ENCODE data around the gene LENG1. TPM values are rescaled to one million over a fixed set of nuclear protein-coding genes. Genes with fewer than 3 reads are reported as not detected.

The LENG1 gene
- total and polyA plus RNA-seq, 2 experiments from 2014 or later: 4.7 to 17.2 TPM

DNA sequence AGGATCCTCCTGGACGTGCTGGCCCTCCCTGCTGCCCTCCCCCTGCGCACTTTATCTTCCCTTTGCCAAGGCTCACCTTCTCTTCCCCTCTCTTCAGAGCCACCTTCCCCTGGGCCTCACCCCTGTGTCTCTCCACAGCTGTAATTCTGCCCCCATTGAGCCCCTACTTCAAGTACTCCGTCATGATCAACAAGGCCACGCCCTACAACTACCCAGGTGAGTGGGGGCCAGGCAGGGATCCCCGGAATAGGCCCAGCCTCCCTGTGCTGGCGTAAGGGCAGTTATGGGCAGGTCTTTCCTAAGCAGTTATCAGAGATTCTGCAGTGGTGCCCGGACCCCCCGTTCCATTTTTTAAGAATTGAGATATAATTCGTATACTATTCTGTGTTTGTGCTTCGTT is 53.7 kb downstream of the LENG1 start:
- Histone ChIP-seq H3K27ac (ENCODE audit: low read depth) (no peak overlapping the region), H4K20me1 (replicated peaks; ENCODE audit: insufficient read depth) (peaks cover 16% of the 10 kb centered on the region), H3K79me2 (replicated peaks; ENCODE audit: insufficient read depth) (peaks cover 22% of the 10 kb centered on the region), H3K4me1 (ENCODE audit: insufficient read depth) (peaks cover 5% of the 10 kb centered on the region; the same call in 1 of the 2 replicates), H3K27me3 (ENCODE audit: insufficient read depth) (no peaks in the 10 kb centered on the region), H3K36me3 (ENCODE audit: insufficient read depth) (peaks cover 10% of the 10 kb centered on the region), H3K4me3 (no peak overlapping the region), H3F3A (replicated peaks; ENCODE audit: low read depth) (0 out of 2 replicates have a peak, but pooled peaks cover 3% of the 10 kb centered on the region), H3K9me2 (ENCODE audit: insufficient read depth) (no peaks in the 10 kb centered on the region), H3K4me2 (no peak overlapping the region), H2AFZ (no peak overlapping the region)
- DNase-seq (ENCODE audit: low spot score) (no peak), ATAC-seq (no peak)
- no peak for TF ChIP-seq EZH2 (IDR thresholded peaks at IDR 0.05; ENCODE audit: low read depth, unreplicated experiment)
- TF ChIP-seq, protein P1, sequence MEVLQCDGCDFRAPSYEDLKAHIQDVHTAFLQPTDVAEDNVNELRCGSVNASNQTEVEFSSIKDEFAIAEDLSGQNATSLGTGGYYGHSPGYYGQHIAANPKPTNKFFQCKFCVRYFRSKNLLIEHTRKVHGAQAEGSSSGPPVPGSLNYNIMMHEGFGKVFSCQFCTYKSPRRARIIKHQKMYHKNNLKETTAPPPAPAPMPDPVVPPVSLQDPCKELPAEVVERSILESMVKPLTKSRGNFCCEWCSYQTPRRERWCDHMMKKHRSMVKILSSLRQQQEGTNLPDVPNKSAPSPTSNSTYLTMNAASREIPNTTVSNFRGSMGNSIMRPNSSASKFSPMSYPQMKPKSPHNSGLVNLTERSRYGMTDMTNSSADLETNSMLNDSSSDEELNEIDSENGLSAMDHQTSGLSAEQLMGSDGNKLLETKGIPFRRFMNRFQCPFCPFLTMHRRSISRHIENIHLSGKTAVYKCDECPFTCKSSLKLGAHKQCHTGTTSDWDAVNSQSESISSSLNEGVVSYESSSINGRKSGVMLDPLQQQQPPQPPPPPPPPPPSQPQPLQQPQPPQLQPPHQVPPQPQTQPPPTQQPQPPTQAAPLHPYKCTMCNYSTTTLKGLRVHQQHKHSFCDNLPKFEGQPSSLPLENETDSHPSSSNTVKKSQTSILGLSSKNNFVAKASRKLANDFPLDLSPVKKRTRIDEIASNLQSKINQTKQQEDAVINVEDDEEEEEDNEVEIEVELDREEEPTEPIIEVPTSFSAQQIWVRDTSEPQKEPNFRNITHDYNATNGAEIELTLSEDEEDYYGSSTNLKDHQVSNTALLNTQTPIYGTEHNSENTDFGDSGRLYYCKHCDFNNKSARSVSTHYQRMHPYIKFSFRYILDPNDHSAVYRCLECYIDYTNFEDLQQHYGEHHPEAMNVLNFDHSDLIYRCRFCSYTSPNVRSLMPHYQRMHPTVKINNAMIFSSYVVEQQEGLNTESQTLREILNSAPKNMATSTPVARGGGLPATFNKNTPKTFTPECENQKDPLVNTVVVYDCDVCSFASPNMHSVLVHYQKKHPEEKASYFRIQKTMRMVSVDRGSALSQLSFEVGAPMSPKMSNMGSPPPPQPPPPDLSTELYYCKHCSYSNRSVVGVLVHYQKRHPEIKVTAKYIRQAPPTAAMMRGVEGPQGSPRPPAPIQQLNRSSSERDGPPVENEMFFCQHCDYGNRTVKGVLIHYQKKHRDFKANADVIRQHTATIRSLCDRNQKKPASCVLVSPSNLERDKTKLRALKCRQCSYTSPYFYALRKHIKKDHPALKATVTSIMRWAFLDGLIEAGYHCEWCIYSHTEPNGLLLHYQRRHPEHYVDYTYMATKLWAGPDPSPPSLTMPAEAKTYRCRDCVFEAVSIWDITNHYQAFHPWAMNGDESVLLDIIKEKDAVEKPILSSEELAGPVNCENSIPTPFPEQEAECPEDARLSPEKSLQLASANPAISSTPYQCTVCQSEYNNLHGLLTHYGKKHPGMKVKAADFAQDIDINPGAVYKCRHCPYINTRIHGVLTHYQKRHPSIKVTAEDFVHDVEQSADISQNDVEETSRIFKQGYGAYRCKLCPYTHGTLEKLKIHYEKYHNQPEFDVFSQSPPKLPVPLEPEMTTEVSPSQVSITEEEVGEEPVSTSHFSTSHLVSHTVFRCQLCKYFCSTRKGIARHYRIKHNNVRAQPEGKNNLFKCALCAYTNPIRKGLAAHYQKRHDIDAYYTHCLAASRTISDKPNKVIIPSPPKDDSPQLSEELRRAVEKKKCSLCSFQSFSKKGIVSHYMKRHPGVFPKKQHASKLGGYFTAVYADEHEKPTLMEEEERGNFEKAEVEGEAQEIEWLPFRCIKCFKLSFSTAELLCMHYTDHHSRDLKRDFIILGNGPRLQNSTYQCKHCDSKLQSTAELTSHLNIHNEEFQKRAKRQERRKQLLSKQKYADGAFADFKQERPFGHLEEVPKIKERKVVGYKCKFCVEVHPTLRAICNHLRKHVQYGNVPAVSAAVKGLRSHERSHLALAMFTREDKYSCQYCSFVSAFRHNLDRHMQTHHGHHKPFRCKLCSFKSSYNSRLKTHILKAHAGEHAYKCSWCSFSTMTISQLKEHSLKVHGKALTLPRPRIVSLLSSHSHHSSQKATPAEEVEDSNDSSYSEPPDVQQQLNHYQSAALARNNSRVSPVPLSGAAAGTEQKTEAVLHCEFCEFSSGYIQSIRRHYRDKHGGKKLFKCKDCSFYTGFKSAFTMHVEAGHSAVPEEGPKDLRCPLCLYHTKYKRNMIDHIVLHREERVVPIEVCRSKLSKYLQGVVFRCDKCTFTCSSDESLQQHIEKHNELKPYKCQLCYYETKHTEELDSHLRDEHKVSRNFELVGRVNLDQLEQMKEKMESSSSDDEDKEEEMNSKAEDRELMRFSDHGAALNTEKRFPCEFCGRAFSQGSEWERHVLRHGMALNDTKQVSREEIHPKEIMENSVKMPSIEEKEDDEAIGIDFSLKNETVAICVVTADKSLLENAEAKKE (CRISPR knock-in tag; IDR thresholded peaks at IDR 0.05): no peak
- TF ChIP-seq POLR2AphosphoS5 (IDR thresholded peaks at IDR 0.05; ENCODE audit: low read depth): no peak
- no peak for TF ChIP-seq CREB1 (CRISPR knock-in tag; IDR thresholded peaks at IDR 0.05; ENCODE audit: low read depth)
- TF ChIP-seq STAT1 (IDR thresholded peaks at IDR 0.05; ENCODE audit: unreplicated experiment): no peak
- TF ChIP-seq EZH2phosphoT487 (IDR thresholded peaks at IDR 0.05; ENCODE audit: unreplicated experiment): no peak
- TF ChIP-seq ZNF331 (CRISPR knock-in tag; IDR thresholded peaks at IDR 0.05; ENCODE audit: low read depth): no peak
- TF ChIP-seq ZNF114 (CRISPR knock-in tag; IDR thresholded peaks at IDR 0.05): no peak
- TF ChIP-seq JUNB (IDR thresholded peaks at IDR 0.05; ENCODE audit: unreplicated experiment): no peak
- no peak overlapping the region for H3K27ac Mint-ChIP-seq
- peaks cover 7% of the 10 kb centered on the region for H3K4me1 Mint-ChIP-seq
- no peak overlapping the region for H3K4me3 Mint-ChIP-seq
- peaks cover 22% of the 10 kb centered on the region for H3K27me3 Mint-ChIP-seq (ENCODE audit: insufficient read depth, low read depth, poor library complexity)
- H3K9me3 Mint-ChIP-seq: no peaks in the 10 kb centered on the region; the same call in 1 of the 3 replicates
- peaks cover 48% of the 10 kb centered on the region for H3K36me3 Mint-ChIP-seq (ENCODE audit: low read depth)

Other genes starting within 250 kb of the LENG1 start
- 3.1 and 3.9 TPM in 2 replicates for gene CACNG8, start 196.8 kb downstream of the LENG1 start, total RNA-seq (2014; rRNA removed; shearing (Covaris generic))
- gene CACNG8, start 196.8 kb downstream of the LENG1 start, polyA plus RNA-seq (2016; fragmentation: Nextera tagmentation; extraction: Ambion mirVana): 2.2 TPM in 2 replicates
- gene CACNG6, start 168.1 kb downstream of the LENG1 start, total RNA-seq (2014; rRNA removed; shearing (Covaris generic)): 0.23 and 0.38 TPM in 2 replicates
- gene CACNG6, start 168.1 kb downstream of the LENG1 start, polyA plus RNA-seq (2016; fragmentation: Nextera tagmentation; extraction: Ambion mirVana): 1.5 and 1.8 TPM in 2 replicates
- not detected in 2 replicates for gene VSTM1, start 95.8 kb downstream of the LENG1 start, total RNA-seq (2014; rRNA removed; shearing (Covaris generic))
- not detected in 2 replicates for gene VSTM1, start 95.8 kb downstream of the LENG1 start, polyA plus RNA-seq (2016; fragmentation: Nextera tagmentation; extraction: Ambion mirVana)
- not detected in 2 replicates for gene TARM1, start 78.4 kb downstream of the LENG1 start, total RNA-seq (2014; rRNA removed; shearing (Covaris generic))
- not detected in 2 replicates for gene TARM1, start 78.4 kb downstream of the LENG1 start, polyA plus RNA-seq (2016; fragmentation: Nextera tagmentation; extraction: Ambion mirVana)
- gene OSCAR, start 58.9 kb downstream of the LENG1 start, total RNA-seq (2014; rRNA removed; shearing (Covaris generic)): 0.31 TPM in 1 of 2 replicates, not detected in the other
- gene OSCAR, start 58.9 kb downstream of the LENG1 start, polyA plus RNA-seq (2016; fragmentation: Nextera tagmentation; extraction: Ambion mirVana): 1.6 and 2.6 TPM in 2 replicates
- 27.6 and 28.4 TPM in 2 replicates for gene NDUFA3, start 56.9 kb downstream of the LENG1 start, total RNA-seq (2014; rRNA removed; shearing (Covaris generic))
- 691 and 851 TPM in 2 replicates for gene NDUFA3, start 56.9 kb downstream of the LENG1 start, polyA plus RNA-seq (2016; fragmentation: Nextera tagmentation; extraction: Ambion mirVana)
- gene TFPT, start 44.1 kb downstream of the LENG1 start, total RNA-seq (2014; rRNA removed; shearing (Covaris generic)): 12.0 and 16.2 TPM in 2 replicates
- 18.3 and 18.9 TPM in 2 replicates for gene TFPT, start 44.1 kb downstream of the LENG1 start, polyA plus RNA-seq (2016; fragmentation: Nextera tagmentation; extraction: Ambion mirVana)
- gene PRPF31, start 44.0 kb downstream of the LENG1 start, total RNA-seq (2014; rRNA removed; shearing (Covaris generic)): 79.3 and 83.3 TPM in 2 replicates
- 86.3 and 94.2 TPM in 2 replicates for gene PRPF31, start 44.0 kb downstream of the LENG1 start, polyA plus RNA-seq (2016; fragmentation: Nextera tagmentation; extraction: Ambion mirVana)
- gene CNOT3, start 22.0 kb downstream of the LENG1 start, total RNA-seq (2014; rRNA removed; shearing (Covaris generic)): 47.0 and 61.2 TPM in 2 replicates
- 36.4 and 39.7 TPM in 2 replicates for gene CNOT3, start 22.0 kb downstream of the LENG1 start, polyA plus RNA-seq (2016; fragmentation: Nextera tagmentation; extraction: Ambion mirVana)
- gene TMC4, start 13.4 kb upstream of the LENG1 start, total RNA-seq (2014; rRNA removed; shearing (Covaris generic)): 0.58 and 2.3 TPM in 2 replicates
- 7.8 and 8.2 TPM in 2 replicates for gene TMC4, start 13.4 kb upstream of the LENG1 start, polyA plus RNA-seq (2016; fragmentation: Nextera tagmentation; extraction: Ambion mirVana)
- 140 and 184 TPM in 2 replicates for gene MBOAT7, start 29.9 kb upstream of the LENG1 start, total RNA-seq (2014; rRNA removed; shearing (Covaris generic))
- gene MBOAT7, start 29.9 kb upstream of the LENG1 start, polyA plus RNA-seq (2016; fragmentation: Nextera tagmentation; extraction: Ambion mirVana): 73.5 and 77.8 TPM in 2 replicates
- 51.2 and 53.4 TPM in 2 replicates for gene TSEN34, start 31.6 kb upstream of the LENG1 start, total RNA-seq (2014; rRNA removed; shearing (Covaris generic))
- 33.0 and 36.6 TPM in 2 replicates for gene TSEN34, start 31.6 kb upstream of the LENG1 start, polyA plus RNA-seq (2016; fragmentation: Nextera tagmentation; extraction: Ambion mirVana)
- 1,754 and 2,101 TPM in 2 replicates for gene RPS9, start 41.1 kb upstream of the LENG1 start, total RNA-seq (2014; rRNA removed; shearing (Covaris generic))
- gene RPS9, start 41.1 kb upstream of the LENG1 start, polyA plus RNA-seq (2016; fragmentation: Nextera tagmentation; extraction: Ambion mirVana): 1,060 and 1,149 TPM in 2 replicates
- not detected in 2 replicates for gene LILRB3, start 63.3 kb upstream of the LENG1 start, total RNA-seq (2014; rRNA removed; shearing (Covaris generic))
- gene LILRB3, start 63.3 kb upstream of the LENG1 start, polyA plus RNA-seq (2016; fragmentation: Nextera tagmentation; extraction: Ambion mirVana): not detected in 2 replicates
- not detected in 2 replicates for gene LILRA6, start 83.1 kb upstream of the LENG1 start, total RNA-seq (2014; rRNA removed; shearing (Covaris generic))
- not detected in 2 replicates for gene LILRA6, start 83.1 kb upstream of the LENG1 start, polyA plus RNA-seq (2016; fragmentation: Nextera tagmentation; extraction: Ambion mirVana)
- gene LILRB5, start 97.6 kb upstream of the LENG1 start, total RNA-seq (2014; rRNA removed; shearing (Covaris generic)): not detected in 2 replicates
- not detected in 2 replicates for gene LILRB5, start 97.6 kb upstream of the LENG1 start, polyA plus RNA-seq (2016; fragmentation: Nextera tagmentation; extraction: Ambion mirVana)
- not detected in 2 replicates for gene LILRB2, start 121.4 kb upstream of the LENG1 start, total RNA-seq (2014; rRNA removed; shearing (Covaris generic))
- not detected in 2 replicates for gene LILRB2, start 121.4 kb upstream of the LENG1 start, polyA plus RNA-seq (2016; fragmentation: Nextera tagmentation; extraction: Ambion mirVana)
- not detected in 2 replicates for gene LILRA5, start 153.4 kb upstream of the LENG1 start, total RNA-seq (2014; rRNA removed; shearing (Covaris generic))
- not detected in 2 replicates for gene LILRA5, start 153.4 kb upstream of the LENG1 start, polyA plus RNA-seq (2016; fragmentation: Nextera tagmentation; extraction: Ambion mirVana)
- gene LILRA4, start 179.4 kb upstream of the LENG1 start, total RNA-seq (2014; rRNA removed; shearing (Covaris generic)): not detected in 2 replicates
- not detected in 2 replicates for gene LILRA4, start 179.4 kb upstream of the LENG1 start, polyA plus RNA-seq (2016; fragmentation: Nextera tagmentation; extraction: Ambion mirVana)
- 1.3 TPM in 1 of 2 replicates, not detected in the other for gene LAIR1, start 205.2 kb upstream of the LENG1 start, total RNA-seq (2014; rRNA removed; shearing (Covaris generic))
- gene LAIR1, start 205.2 kb upstream of the LENG1 start, polyA plus RNA-seq (2016; fragmentation: Nextera tagmentation; extraction: Ambion mirVana): 0.10 TPM in 2 replicates

All from GM23338 (cell line).